Ascending aorta (tissue), 2 donors: Measurements from ENCODE around the gene SLC7A9. TPM values are rescaled to one million over a fixed set of nuclear protein-coding genes. Genes with fewer than 3 reads are reported as not detected.
"Not testable (repeated sequence)": the region's sequence is repeated elsewhere in the genome, so short reads cannot be mapped to it uniquely, and the experiment has no call there.

Experiments used
- DNase-seq, 2 donors: peaks; one replicate each; pipeline ENCODE4 v3.0.0-alpha.2; 2019; ENCODE audit warnings: low spot score in 2 of 2
- H3K27ac ChIP-seq, 2 donors: fragments of 200-600 bp; sonication (generic); one replicate each; pipeline ENCODE4 v1.5.1; 2016 to 2017; ENCODE audit warnings: mild to moderate bottlenecking in 1 of 2
- H3K27me3 ChIP-seq: fragments of 200-600 bp; sonication (generic); one replicate; pipeline ENCODE4 v1.5.1; 2017
- H3K36me3 ChIP-seq, 2 donors: fragments of 200-600 bp; sonication (generic); one replicate each; pipeline ENCODE4 v1.5.1; 2016
- H3K4me1 ChIP-seq, 2 donors: fragments of 200-600 bp; sonication (generic); one replicate each; pipeline ENCODE4 v1.5.1; 2016 to 2017; ENCODE audit warnings: mild to moderate bottlenecking in 1 of 2
- H3K4me3 ChIP-seq, 2 donors: fragments of 200-600 bp; sonication (generic); one replicate each; pipeline ENCODE4 v1.5.1; 2016 to 2017; ENCODE audit warnings: mild to moderate bottlenecking in 1 of 2
- H3K9me3 ChIP-seq, 2 donors: fragments of 200-600 bp; sonication (generic); one replicate each; pipeline ENCODE4 v1.5.1; 2016
- intact Hi-C: fragments of 100-400 bp; cut with DNase I; formaldehyde crosslinking; loops from one replicate; pipeline ENCODE4 v1.15.1; 2023
- total RNA-seq: library from RNA; depleted of rRNA; stranded (reverse); fragments of >200 nt; gene quantifications from one replicate; pipeline ENCODE4 v1.1.0, GENCODE V29; 2016
- TF ChIP-seq, protein P1 (sequence below), 3 experiments: fragments of 200-600 bp in 2 of 3; fragments of 450-650 bp in 1 of 3; sonication (generic) in 2 of 3; IDR thresholded peaks; one replicate each; pipeline ENCODE4 v1.5.1; 2016 to 2019; ENCODE audit warnings: antibody characterized with exemption in 3 of 3, mild to moderate bottlenecking in 1 of 3, moderate library complexity in 1 of 3

Gene SLC7A9
- total RNA-seq, 1 donor from 2014 or later = not detected

DNA sequence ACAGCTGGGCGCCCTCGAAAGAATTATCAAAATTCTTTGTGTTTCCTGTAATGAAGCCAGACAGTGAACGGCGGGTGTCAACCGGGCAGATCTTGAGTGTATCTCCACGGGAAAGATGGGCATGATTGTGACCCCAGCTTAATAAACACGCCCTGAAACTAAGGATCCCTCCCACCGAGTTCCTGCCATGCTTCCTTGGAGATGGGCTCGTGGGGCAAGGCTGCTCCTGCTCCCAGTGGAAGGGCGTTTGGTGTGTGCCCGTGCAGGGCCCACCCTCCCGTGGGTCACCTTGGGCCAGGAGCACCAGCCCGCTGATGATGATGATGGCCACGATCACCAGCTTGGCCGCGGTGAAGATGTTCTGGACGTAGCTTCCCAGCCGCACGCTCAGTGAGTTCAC is 7.4 kb downstream of the SLC7A9 start:
- Histone ChIP-seq H3K4me1 (no peaks in the 10 kb centered on the region), H3K27me3 (no peaks in the 10 kb centered on the region), H3K27ac (no peak overlapping the region), H3K4me3 (no peak overlapping the region), H3K36me3 (peaks cover 0 to 2% of the 10 kb centered on the region in 2 donors), H3K9me3 (no peaks in the 10 kb centered on the region)
- TF ChIP-seq, protein P1, sequence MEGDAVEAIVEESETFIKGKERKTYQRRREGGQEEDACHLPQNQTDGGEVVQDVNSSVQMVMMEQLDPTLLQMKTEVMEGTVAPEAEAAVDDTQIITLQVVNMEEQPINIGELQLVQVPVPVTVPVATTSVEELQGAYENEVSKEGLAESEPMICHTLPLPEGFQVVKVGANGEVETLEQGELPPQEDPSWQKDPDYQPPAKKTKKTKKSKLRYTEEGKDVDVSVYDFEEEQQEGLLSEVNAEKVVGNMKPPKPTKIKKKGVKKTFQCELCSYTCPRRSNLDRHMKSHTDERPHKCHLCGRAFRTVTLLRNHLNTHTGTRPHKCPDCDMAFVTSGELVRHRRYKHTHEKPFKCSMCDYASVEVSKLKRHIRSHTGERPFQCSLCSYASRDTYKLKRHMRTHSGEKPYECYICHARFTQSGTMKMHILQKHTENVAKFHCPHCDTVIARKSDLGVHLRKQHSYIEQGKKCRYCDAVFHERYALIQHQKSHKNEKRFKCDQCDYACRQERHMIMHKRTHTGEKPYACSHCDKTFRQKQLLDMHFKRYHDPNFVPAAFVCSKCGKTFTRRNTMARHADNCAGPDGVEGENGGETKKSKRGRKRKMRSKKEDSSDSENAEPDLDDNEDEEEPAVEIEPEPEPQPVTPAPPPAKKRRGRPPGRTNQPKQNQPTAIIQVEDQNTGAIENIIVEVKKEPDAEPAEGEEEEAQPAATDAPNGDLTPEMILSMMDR (IDR thresholded peaks at IDR 0.05) = no peak
- no peak for DNase-seq
- intact Hi-C loops = no loop called here

DNA sequence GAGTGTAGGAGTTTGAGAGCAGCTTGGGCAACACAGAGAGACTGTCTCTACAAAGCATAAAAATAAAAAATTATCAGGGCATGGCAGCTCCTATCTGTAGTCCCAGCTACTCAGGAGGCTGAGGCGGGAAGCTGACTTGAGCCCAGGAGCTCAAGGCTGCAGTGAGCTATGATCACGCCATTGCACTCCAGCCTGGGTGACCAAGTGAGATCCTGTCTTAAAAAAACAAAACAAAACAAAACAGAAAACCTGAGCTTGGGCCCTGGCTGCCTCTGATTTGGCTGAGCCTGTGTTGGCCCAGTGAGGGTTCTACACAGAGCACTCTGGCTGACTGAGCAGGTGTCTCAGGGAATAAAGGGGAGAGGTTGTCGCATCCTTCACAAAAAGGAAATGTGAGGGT is 8.0 kb downstream of the SLC7A9 start:
- no peak for DNase-seq

DNA sequence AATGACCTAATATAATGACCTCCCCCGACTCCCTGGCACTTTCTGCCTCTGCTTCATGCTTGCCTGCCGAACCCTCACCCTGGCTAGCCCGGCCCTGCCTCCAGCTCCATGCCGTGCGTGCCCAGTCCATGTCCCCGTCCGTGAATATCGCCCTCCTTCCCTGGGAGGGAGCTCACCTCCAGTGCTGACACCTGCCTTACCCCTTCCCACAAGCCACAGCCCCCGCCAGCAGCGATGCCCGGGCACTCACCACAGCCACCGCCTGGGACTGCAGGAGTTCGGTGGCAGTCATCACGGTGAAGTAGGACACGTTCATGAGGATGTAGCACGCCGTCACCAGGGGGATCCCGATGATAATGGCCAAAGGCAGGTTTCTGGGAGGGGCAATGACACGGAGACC is 10.0 kb downstream of the SLC7A9 start:
- Histone ChIP-seq H3K4me3 (no peak overlapping the region), H3K36me3 (peaks cover 0 to 5% of the 10 kb centered on the region in 2 donors), H3K27me3 (no peaks in the 10 kb centered on the region), H3K4me1 (no peaks in the 10 kb centered on the region), H3K27ac (no peak overlapping the region), H3K9me3 (no peaks in the 10 kb centered on the region)
- DNase-seq = no peak
- TF ChIP-seq, protein P1 (IDR thresholded peaks at IDR 0.05) = no peak
- intact Hi-C loops = no loop called here

More for the DNA sequence above, 8.0 kb downstream of the SLC7A9 start:
- Histone ChIP-seq H3K9me3 (no peaks in the 10 kb centered on the region), H3K27me3 (no peaks in the 10 kb centered on the region), H3K4me1 (no peaks in the 10 kb centered on the region), H3K4me3 (no peak overlapping the region), H3K36me3 (peaks cover 0 to 5% of the 10 kb centered on the region in 2 donors), H3K27ac (no peak overlapping the region)
- TF ChIP-seq, protein P1 (IDR thresholded peaks at IDR 0.05) = no peak
- intact Hi-C loops = no loop called here

DNA sequence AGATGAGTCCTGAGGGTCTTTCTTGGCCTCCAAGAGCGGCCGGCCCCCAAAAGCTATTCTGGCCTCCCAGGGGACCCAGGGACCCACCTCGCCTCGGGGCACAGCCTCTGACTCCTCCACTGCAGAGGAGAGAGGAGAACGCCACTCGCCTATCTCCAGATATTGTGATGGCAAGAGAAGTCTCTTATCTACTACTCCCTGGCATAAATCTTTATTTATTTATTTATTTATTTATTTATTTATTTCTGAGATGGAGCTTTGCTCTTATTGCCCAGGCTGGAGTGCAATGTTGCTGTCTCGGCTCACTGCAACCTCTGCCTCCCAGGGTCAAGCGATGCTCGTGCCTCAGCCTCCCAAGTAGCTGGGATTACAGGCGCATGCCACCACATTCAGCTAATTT is 11.0 kb downstream of the SLC7A9 start:
- Histone ChIP-seq H3K4me3 (no peak overlapping the region), H3K27ac (no peak overlapping the region), H3K9me3 (no peaks in the 10 kb centered on the region), H3K36me3 (peaks cover 0 to 5% of the 10 kb centered on the region in 2 donors), H3K27me3 (no peaks in the 10 kb centered on the region), H3K4me1 (no peaks in the 10 kb centered on the region)
- intact Hi-C loops = no loop called here
- DNase-seq = no peak
- TF ChIP-seq, protein P1 (IDR thresholded peaks at IDR 0.05) = no peak

DNA sequence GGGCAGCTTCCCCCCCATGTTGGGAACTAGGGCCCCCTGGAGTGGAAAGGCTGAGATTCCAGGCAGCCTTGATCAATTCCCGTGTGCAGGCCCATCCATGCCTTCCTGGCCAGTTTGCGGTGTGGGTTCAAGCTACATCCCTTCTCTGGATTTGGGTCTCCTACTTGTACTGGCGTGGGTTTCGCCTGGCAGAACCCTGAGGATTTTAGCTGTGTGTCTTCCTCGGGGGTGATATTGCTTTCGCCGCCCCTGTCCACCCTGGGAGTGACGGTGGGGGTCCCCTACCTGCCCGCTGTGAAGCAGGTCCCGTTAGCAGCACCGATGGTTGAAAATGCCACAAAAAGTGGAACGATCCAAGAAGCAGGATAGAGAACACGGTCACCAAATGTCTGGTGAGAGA is 11.4 kb downstream of the SLC7A9 start:
- intact Hi-C loops = no loop called here
- H3K36me3 ChIP-seq = peaks cover 0 to 5% of the 10 kb centered on the region in 2 donors
- TF ChIP-seq, protein P1 (IDR thresholded peaks at IDR 0.05) = no peak
- no peaks in the 10 kb centered on the region for H3K27me3 ChIP-seq
- H3K9me3 ChIP-seq = no peaks in the 10 kb centered on the region
- no peaks in the 10 kb centered on the region for H3K4me1 ChIP-seq
- no peak overlapping the region for H3K27ac ChIP-seq
- no peak overlapping the region for H3K4me3 ChIP-seq
- DNase-seq = no peak

DNA sequence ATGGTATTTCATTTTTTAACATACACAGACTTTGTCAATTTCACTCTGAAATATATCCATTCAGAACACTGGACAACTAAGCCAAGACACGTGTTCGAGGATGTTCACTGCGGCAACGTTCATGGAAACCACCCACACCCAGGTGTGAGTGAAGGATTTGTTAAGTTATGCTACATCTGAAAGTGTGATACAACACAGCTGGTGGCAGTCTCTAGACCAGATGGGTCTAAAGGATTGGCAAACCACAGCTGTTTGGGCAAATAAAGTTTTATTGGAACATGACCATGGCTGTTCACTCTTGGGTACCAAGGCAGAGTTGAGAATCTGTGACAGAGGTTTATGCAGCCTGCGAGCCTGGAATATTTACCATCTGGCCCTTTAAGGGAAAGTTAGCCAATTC is 12.0 kb downstream of the SLC7A9 start:
- no peak overlapping the region for H3K4me3 ChIP-seq
- no peaks in the 10 kb centered on the region for H3K4me1 ChIP-seq
- no peak overlapping the region for H3K27ac ChIP-seq
- no peaks in the 10 kb centered on the region for H3K27me3 ChIP-seq
- TF ChIP-seq, protein P1 (IDR thresholded peaks at IDR 0.05) = no peak
- H3K36me3 ChIP-seq = peaks cover 0 to 5% of the 10 kb centered on the region in 2 donors
- DNase-seq = no peak
- intact Hi-C loops = no loop called here
- H3K9me3 ChIP-seq = no peaks in the 10 kb centered on the region

DNA sequence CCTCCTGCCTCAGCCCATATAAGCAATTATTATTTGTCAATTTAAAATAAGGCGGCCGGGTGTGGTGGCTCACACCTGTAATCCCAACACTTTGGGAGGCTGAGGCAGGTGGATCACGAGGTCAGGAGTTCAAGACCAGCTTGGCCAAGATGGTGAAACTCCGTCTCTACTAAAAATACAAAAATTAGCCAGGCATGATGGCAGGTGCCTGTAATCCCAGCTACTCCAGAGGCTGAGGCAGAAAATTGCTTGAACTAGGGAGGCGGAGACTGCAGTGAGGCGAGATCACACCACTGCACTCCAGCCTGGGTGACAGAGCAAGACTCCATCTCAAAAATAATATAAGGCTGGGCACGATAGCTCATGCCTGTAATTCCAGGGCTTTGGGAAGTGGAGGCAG is 12.7 kb downstream of the SLC7A9 start:
- H3K4me3 ChIP-seq, H3K4me1 ChIP-seq, H3K9me3 ChIP-seq, H3K27ac ChIP-seq, H3K36me3 ChIP-seq, intact Hi-C loops, H3K27me3 ChIP-seq, DNase-seq: not testable (repeated sequence)
